ENCODE data around the gene CCDC169. TPM values are rescaled to one million over a fixed set of nuclear protein-coding genes. Genes with fewer than 3 reads are reported as not detected.

The CCDC169 gene
- total and polyA plus RNA-seq, 2 of the 13 experiments (the other 11 are each of a cell fraction or from before 2014, with no cell fraction given) = 0.25 to 0.33 TPM

GRCh38 chr13:36294096-36294495 is 3.5 kb downstream of the CCDC169 start (continued):
- TF ChIP-seq, protein P1, sequence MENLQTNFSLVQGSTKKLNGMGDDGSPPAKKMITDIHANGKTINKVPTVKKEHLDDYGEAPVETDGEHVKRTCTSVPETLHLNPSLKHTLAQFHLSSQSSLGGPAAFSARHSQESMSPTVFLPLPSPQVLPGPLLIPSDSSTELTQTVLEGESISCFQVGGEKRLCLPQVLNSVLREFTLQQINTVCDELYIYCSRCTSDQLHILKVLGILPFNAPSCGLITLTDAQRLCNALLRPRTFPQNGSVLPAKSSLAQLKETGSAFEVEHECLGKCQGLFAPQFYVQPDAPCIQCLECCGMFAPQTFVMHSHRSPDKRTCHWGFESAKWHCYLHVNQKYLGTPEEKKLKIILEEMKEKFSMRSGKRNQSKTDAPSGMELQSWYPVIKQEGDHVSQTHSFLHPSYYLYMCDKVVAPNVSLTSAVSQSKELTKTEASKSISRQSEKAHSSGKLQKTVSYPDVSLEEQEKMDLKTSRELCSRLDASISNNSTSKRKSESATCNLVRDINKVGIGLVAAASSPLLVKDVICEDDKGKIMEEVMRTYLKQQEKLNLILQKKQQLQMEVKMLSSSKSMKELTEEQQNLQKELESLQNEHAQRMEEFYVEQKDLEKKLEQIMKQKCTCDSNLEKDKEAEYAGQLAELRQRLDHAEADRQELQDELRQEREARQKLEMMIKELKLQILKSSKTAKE (CRISPR knock-in tag; IDR thresholded peaks at IDR 0.05; ENCODE audit: borderline replicate concordance) = no peak
- TF ChIP-seq ZNF496 (CRISPR knock-in tag; IDR thresholded peaks at IDR 0.05; ENCODE audit: insufficient replicate concordance) = no peak

DNA sequence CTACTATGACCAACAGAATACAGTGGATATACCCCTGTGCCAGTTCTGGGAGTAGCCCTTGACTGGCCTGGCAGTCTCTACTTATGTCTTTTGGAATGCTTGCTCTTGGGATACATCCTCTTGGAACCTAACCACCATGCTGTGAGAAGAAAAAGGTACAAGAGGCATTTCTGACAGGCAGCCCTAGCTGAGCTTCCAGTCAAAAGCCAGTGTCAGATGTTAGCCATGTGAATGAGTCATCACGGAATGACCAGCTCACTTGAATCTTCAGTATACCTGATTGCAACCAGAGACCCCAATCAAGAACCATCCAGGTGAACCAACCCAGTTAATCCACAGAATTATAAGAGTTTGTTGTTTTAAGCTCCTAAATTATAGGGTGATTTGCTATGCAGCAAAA is 4.1 kb downstream of the CCDC169 start:
- FAIRE-seq = no peak
- ATAC-seq = no peak
- POLR2A ChIA-PET = no interaction called here
- CTCF ChIA-PET (ENCODE audit: low intra/inter-chr PET ratio, low total read pairs) = no interaction called here
- Histone ChIP-seq H3K79me2 (ENCODE audit: insufficient read depth, low read length) (no peaks in the 10 kb centered on the region), H2AFZ (ENCODE audit: low read length) (no peak overlapping the region), H3K27me3 (ENCODE audit: control insufficient read depth in 1 of 2, insufficient read depth in 2 of 2, low read length in 2 of 2) (peaks cover 0 to 7% of the 10 kb centered on the region in 2 experiments; a peak in 3 of 5 replicates), H3K9me3 (ENCODE audit: low read length) (peaks cover 18% of the 10 kb centered on the region), H3K36me3 (replicated peaks in 1 of 2; ENCODE audit: control insufficient read depth in 1 of 2, insufficient read depth in 2 of 2, low read length in 2 of 2) (no peaks in the 10 kb centered on the region), H3K4me3 (replicated peaks in 1 of 3; ENCODE audit: insufficient read depth in 1 of 3, low read depth in 2 of 3, low read length in 3 of 3) (no peak overlapping the region), H4K20me1 (ENCODE audit: insufficient read depth, low read length) (no peaks in the 10 kb centered on the region), H3K27ac (ENCODE audit: extremely low read length, insufficient read depth, low read length) (no peak overlapping the region), H3K4me2 (ENCODE audit: low read depth, low read length) (no peak overlapping the region), H3K4me1 (ENCODE audit: insufficient read depth, low read length) (no peaks in the 10 kb centered on the region), H3K9ac (ENCODE audit: insufficient read depth, low read depth, low read length) (no peak overlapping the region)
- DNase-seq (ENCODE audit: low spot score) = no peak
- no TSS peak for BruUV-seq (replicated peaks)
- no peak for TF ChIP-seq ARNTL (CRISPR knock-in tag; IDR thresholded peaks at IDR 0.05)
- TF ChIP-seq, protein P2, sequence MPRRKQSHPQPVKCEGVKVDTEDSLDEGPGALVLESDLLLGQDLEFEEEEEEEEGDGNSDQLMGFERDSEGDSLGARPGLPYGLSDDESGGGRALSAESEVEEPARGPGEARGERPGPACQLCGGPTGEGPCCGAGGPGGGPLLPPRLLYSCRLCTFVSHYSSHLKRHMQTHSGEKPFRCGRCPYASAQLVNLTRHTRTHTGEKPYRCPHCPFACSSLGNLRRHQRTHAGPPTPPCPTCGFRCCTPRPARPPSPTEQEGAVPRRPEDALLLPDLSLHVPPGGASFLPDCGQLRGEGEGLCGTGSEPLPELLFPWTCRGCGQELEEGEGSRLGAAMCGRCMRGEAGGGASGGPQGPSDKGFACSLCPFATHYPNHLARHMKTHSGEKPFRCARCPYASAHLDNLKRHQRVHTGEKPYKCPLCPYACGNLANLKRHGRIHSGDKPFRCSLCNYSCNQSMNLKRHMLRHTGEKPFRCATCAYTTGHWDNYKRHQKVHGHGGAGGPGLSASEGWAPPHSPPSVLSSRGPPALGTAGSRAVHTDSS (CRISPR knock-in tag; conservative IDR thresholded peaks at IDR 0.05) = no peak
- no peak for TF ChIP-seq ZNF160 (CRISPR knock-in tag; IDR thresholded peaks at IDR 0.05)
- TF ChIP-seq ZNF879 (CRISPR knock-in tag; IDR thresholded peaks at IDR 0.05) = no peak
- no peak for TF ChIP-seq KDM1A (CRISPR knock-in tag; IDR thresholded peaks at IDR 0.05)
- TF ChIP-seq ARNT (IDR thresholded peaks at IDR 0.05) = no peak
- no peak for TF ChIP-seq KIAA2018 (CRISPR knock-in tag; IDR thresholded peaks at IDR 0.05; ENCODE audit: borderline replicate concordance)
- 14% methylated on average over 1 of the region's 1 CpG for WGBS (ENCODE audit: low lambda C conversion rate)
- intact Hi-C loops (cut with micrococcal nuclease; ENCODE audit: unreplicated experiment) (no loop called here), in situ Hi-C loops (cut with HindIII; ENCODE audit: extremely low pct_ligation_motif_present, low pct_unique_long_range_greater_than_20kb) (no loop called here)
